PC-3 (cell line): ENCODE data around the gene ARPC4. TPM values are rescaled to one million over a fixed set of nuclear protein-coding genes. Genes with fewer than 3 reads are reported as not detected.

Experiments used
- ATAC-seq: fragments of 200-7000 bp; cut with Tn5 transposase; 2 replicates; pipeline ENCODE4 v1.9.1; 2020; ENCODE audit warnings: mild to moderate bottlenecking, moderate library complexity
- BruUV-seq: library from RNA; stranded (reverse); fragments of 400-500 nt; replicated peaks from 2 replicates; lab custom pipeline; 2021; lab: Mats Ljungman, UMichigan
- CTCF ChIA-PET: fragments of 300-600 bp; sonication (Branson Sonifier 250); formaldehyde crosslinking; loops from one replicate; lab custom pipeline; 2022; ENCODE audit warnings: antibody characterized with exemption; lab: Charles Lee
- POLR2A ChIA-PET: fragments of 300-600 bp; sonication (Branson Sonifier 250); formaldehyde crosslinking; loops from one replicate; lab custom pipeline; 2022; ENCODE audit warnings: antibody characterized with exemption; ENCODE audit not compliant: unreplicated experiment; lab: Charles Lee
- DNase-seq: peaks from one replicate; pipeline ENCODE4 v3.0.0-alpha.2; 2015
- H2AFZ ChIP-seq: fragments of 300-600 bp; sonication (generic); 2 replicates; pipeline ENCODE4 v1.6.0; 2016; ENCODE audit warnings: antibody characterized with exemption, low read length
- H3F3A ChIP-seq: fragments of 300-600 bp; sonication (generic); one replicate; pipeline ENCODE4 v1.6.0; 2017; ENCODE audit warnings: antibody characterized with exemption, low read length, control low read depth, mild to moderate bottlenecking; ENCODE audit not compliant: unreplicated experiment
- H3K27ac ChIP-seq: fragments of 300-600 bp; sonication (generic); 2 replicates; pipeline ENCODE4 v1.5.1; 2016; ENCODE audit warnings: mild to moderate bottlenecking, low read length
- H3K27me3 ChIP-seq: fragments of 300-600 bp; sonication (generic); 2 replicates; pipeline ENCODE4 v1.6.1; 2016; ENCODE audit warnings: low read length, mixed read lengths
- H3K36me3 ChIP-seq: fragments of 300-600 bp; sonication (generic); 2 replicates; pipeline ENCODE4 v1.6.1; 2016; ENCODE audit warnings: low read depth, mixed run types, low read length, mixed read lengths
- H3K4me1 ChIP-seq: fragments of 300-600 bp; sonication (generic); 2 replicates; pipeline ENCODE4 v1.5.1; 2016; ENCODE audit warnings: low read length; ENCODE audit not compliant: insufficient read depth
- H3K4me2 ChIP-seq: fragments of 300-600 bp; sonication (generic); 2 replicates; pipeline ENCODE4 v1.6.0; 2016; ENCODE audit warnings: low read length
- H3K4me3 ChIP-seq: fragments of 300-600 bp; sonication (generic); 2 replicates; pipeline ENCODE4 v1.5.1; 2016; ENCODE audit warnings: mild to moderate bottlenecking, low read length, mixed read lengths
- H3K79me2 ChIP-seq: fragments of 300-600 bp; sonication (generic); 2 replicates; pipeline ENCODE4 v1.6.1; 2017; ENCODE audit warnings: low read length, mixed read lengths
- H3K9ac ChIP-seq: fragments of 300-600 bp; sonication (generic); 2 replicates; pipeline ENCODE4 v1.6.0; 2016; ENCODE audit warnings: mild to moderate bottlenecking, low read length
- H3K9me2 ChIP-seq: fragments of 300-600 bp; sonication (generic); replicated peaks from 2 replicates; pipeline ENCODE4 v1.6.1; 2016; ENCODE audit warnings: mixed run types, low read length, mixed read lengths
- H3K9me3 ChIP-seq: fragments of 300-600 bp; sonication (generic); 2 replicates; pipeline ENCODE4 v1.6.1; 2016; ENCODE audit warnings: low read length, mixed read lengths
- H4K20me1 ChIP-seq: fragments of 300-600 bp; sonication (generic); 2 replicates; pipeline ENCODE4 v1.6.1; 2016; ENCODE audit warnings: low read length, mixed read lengths
- EZH2 ChIP-seq: fragments of 300-600 bp; sonication (generic); IDR thresholded peaks from one replicate; pipeline ENCODE4 v1.6.1; 2017; ENCODE audit warnings: antibody characterized with exemption, mild to moderate bottlenecking, low read length; ENCODE audit not compliant: unreplicated experiment
- EZH2phosphoT487 ChIP-seq: fragments of 300-600 bp; sonication (generic); IDR thresholded peaks from 2 replicates; pipeline ENCODE4 v1.6.1; 2018; ENCODE audit warnings: mild to moderate bottlenecking, antibody characterized with exemption, low read length, borderline replicate concordance
- intact Hi-C: fragments of 100-400 bp; cut with micrococcal nuclease; formaldehyde crosslinking; loops from 2 replicates; pipeline ENCODE4 v1.9.0; 2023
- total RNA-seq: library from RNA; depleted of rRNA; stranded (reverse); fragments of >200 nt; gene quantifications from 2 replicates; pipeline ENCODE4 v1.2.3, GENCODE V29; 2014
- TF ChIP-seq, protein P1 (sequence below): fragments of 300-600 bp; sonication (generic); conservative IDR thresholded peaks from 2 replicates; pipeline ENCODE4 v1.5.1; 2017; ENCODE audit warnings: antibody characterized with exemption, low read depth, mild to moderate bottlenecking, low read length

Gene ARPC4
- total RNA-seq, 1 experiment from 2014 or later, result 223 TPM

DNA sequence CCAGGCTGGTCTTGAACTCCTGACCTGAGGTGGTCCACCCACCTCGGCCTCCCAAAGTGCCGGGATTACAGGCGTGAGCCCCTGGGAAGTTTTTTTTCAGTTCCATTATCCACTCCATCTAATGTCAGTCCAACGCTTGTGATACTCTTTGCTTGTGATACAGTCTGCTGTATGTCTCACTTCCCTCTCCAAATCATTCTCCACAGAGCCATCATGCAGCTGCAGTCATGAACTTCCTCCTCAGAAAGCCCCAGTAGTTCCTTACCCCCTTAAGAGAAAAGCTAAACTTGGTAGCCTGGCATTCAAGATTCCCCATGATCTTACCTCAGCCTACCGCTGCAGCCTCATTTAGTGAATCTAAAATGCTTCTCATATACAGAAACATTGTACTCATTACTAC is 2.3 kb downstream of the ARPC4 start:
- H3K4me2 ChIP-seq, result no peak overlapping the region
- no peak for DNase-seq
- peaks cover 26% of the 10 kb centered on the region for H3K36me3 ChIP-seq
- no peaks in the 10 kb centered on the region for H3K9me3 ChIP-seq
- ATAC-seq, result no peak
- H4K20me1 ChIP-seq, result no peaks in the 10 kb centered on the region
- H3K4me3 ChIP-seq, result no peak overlapping the region
- ChIA-PET POLR2A (no interaction called here), CTCF (no interaction called here)
- H3K9me2 ChIP-seq, result no peaks in the 10 kb centered on the region
- BruUV-seq, result no TSS peak
- no peaks in the 10 kb centered on the region for H3F3A ChIP-seq
- H2AFZ ChIP-seq, result no peak overlapping the region
- H3K79me2 ChIP-seq, result peaks cover 28% of the 10 kb centered on the region
- no peak overlapping the region for H3K9ac ChIP-seq
- H3K27me3 ChIP-seq, result no peaks in the 10 kb centered on the region
- peaks cover 11% of the 10 kb centered on the region for H3K4me1 ChIP-seq
- intact Hi-C loops, result no loop called here
- no peak for TF ChIP-seq EZH2phosphoT487
- TF ChIP-seq, protein P1, sequence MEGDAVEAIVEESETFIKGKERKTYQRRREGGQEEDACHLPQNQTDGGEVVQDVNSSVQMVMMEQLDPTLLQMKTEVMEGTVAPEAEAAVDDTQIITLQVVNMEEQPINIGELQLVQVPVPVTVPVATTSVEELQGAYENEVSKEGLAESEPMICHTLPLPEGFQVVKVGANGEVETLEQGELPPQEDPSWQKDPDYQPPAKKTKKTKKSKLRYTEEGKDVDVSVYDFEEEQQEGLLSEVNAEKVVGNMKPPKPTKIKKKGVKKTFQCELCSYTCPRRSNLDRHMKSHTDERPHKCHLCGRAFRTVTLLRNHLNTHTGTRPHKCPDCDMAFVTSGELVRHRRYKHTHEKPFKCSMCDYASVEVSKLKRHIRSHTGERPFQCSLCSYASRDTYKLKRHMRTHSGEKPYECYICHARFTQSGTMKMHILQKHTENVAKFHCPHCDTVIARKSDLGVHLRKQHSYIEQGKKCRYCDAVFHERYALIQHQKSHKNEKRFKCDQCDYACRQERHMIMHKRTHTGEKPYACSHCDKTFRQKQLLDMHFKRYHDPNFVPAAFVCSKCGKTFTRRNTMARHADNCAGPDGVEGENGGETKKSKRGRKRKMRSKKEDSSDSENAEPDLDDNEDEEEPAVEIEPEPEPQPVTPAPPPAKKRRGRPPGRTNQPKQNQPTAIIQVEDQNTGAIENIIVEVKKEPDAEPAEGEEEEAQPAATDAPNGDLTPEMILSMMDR, result no peak
- no peak for TF ChIP-seq EZH2
- no peak overlapping the region for H3K27ac ChIP-seq

DNA sequence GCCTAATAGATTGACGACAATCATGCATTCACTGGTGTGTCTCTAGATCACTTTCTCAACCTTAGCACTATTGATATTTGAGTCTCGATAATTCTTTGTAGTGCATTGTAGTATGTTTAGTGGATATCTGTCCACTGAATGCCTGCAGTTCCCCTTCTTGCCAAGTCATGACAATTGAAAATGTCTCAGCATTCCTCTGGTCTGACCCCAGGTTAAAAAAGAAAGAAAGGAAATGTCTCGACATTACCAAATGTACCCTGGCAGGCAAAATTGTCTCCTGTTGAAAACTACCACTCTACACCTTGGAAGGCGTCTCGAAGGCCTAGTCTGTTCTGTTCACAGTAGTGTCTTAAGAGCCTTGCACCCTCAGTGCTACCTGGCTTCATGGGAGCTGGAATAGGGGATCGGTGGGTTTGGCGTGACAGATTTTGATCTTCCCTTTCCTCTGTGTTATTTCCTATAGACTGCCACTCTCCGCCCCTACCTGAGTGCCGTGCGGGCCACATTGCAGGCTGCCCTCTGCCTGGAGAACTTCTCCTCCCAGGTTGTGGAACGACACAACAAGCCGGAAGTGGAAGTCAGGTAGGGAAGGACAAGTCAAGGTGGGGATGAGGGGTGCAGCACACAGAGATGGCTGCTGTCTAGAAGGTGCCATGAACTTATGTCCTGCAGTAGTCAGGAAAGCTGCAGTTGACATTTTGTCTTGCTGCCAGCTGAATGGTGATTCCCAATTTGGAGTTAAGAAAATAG is 4.5 kb downstream of the ARPC4 start:
- Histone ChIP-seq H4K20me1 (no peaks in the 10 kb centered on the region), H3K27ac (no peak overlapping the region), H3K4me2 (no peak overlapping the region), H3K4me3 (no peak overlapping the region), H3K4me1 (peaks cover 7% of the 10 kb centered on the region), H2AFZ (no peak overlapping the region), H3K27me3 (no peaks in the 10 kb centered on the region), H3K9me2 (no peaks in the 10 kb centered on the region), H3K9me3 (no peaks in the 10 kb centered on the region), H3K79me2 (peaks cover 28% of the 10 kb centered on the region), H3K9ac (no peak overlapping the region), H3K36me3 (peaks cover 41% of the 10 kb centered on the region), H3F3A (no peaks in the 10 kb centered on the region)
- DNase-seq, result no peak
- TF ChIP-seq EZH2 (no peak), EZH2phosphoT487 (no peak)
- TF ChIP-seq, protein P1, result no peak
- ATAC-seq, result no peak
- intact Hi-C loops, result no loop called here
- CTCF ChIA-PET, result no interaction called here
- no TSS peak for BruUV-seq
- POLR2A ChIA-PET, result no interaction called here

DNA sequence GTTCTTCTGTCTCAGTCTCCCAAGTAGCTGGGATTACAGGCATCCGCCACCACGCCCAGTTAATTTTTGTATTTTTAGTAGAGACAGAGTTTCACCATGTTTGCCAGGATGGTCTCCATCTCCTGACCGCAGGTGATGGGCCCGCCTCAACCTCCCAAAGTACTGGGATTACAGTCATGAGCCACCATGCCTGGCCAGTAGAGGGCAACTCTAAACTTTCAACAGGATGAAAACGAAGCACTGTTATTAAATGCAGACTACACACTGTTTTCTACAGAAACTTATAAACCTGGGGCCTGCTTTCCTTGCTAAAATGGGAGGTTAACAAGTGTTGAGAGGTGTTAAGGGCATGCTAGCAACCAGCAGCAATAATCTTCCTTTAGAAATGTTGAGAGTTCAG is 7.6 kb downstream of the ARPC4 start:
- H2AFZ ChIP-seq, result no peak overlapping the region
- peaks cover 1% of the 10 kb centered on the region for H3K79me2 ChIP-seq
- ChIA-PET POLR2A (no interaction called here), CTCF (no interaction called here)
- no peaks in the 10 kb centered on the region for H4K20me1 ChIP-seq
- H3K4me3 ChIP-seq, result no peak overlapping the region
- H3K9ac ChIP-seq, result no peak overlapping the region
- H3K36me3 ChIP-seq, result peaks cover 66% of the 10 kb centered on the region
- TF ChIP-seq EZH2phosphoT487, result no peak
- TF ChIP-seq, protein P1, result peak; percentile 56
- TF ChIP-seq EZH2, result no peak
- no TSS peak for BruUV-seq
- peak; percentile 58; the same call in 1 of the 2 replicates for ATAC-seq
- no peaks in the 10 kb centered on the region for H3K4me1 ChIP-seq
- H3K4me2 ChIP-seq, result no peak overlapping the region
- no peaks in the 10 kb centered on the region for H3K9me3 ChIP-seq
- H3K9me2 ChIP-seq, result no peaks in the 10 kb centered on the region
- H3F3A ChIP-seq, result no peaks in the 10 kb centered on the region
- intact Hi-C loops, result no loop called here
- no peak overlapping the region for H3K27ac ChIP-seq
- no peaks in the 10 kb centered on the region for H3K27me3 ChIP-seq
- peak; percentile 25 for DNase-seq
